ENCODE data around the gene DUSP5. TPM values are rescaled to one million over a fixed set of nuclear protein-coding genes. Genes with fewer than 3 reads are reported as not detected.

Gene DUSP5
- total RNA-seq, 1 experiment from 2014 or later, result 137 TPM

GRCh38 chr10:110479710-110480109 is 18.0 kb upstream of the DUSP5 start:
- Histone ChIP-seq H2AFZ (ENCODE audit: low read depth, low read length, poor library complexity, severe bottlenecking) (no peak overlapping the region), H3K9me2 (ENCODE audit: insufficient read depth) (no peaks in the 10 kb centered on the region), H3K36me3 (ENCODE audit: control insufficient read depth in 1 of 2, insufficient read depth in 2 of 2, low read length in 2 of 2) (no peaks in the 10 kb centered on the region), H3K27me3 (ENCODE audit: insufficient read depth, low read length) (no peaks in the 10 kb centered on the region), H3K4me3 (replicated peaks in 1 of 2; ENCODE audit: low read depth in 1 of 2, low read length in 2 of 2) (no peak overlapping the region), H3K4me1 (ENCODE audit: control insufficient read depth in 1 of 2, insufficient read depth in 2 of 2, low read length in 2 of 2) (peaks cover 10 to 19% of the 10 kb centered on the region in 2 experiments; a peak in 3 of 4 replicates), H3K9me3 (ENCODE audit: control insufficient read depth in 1 of 2, insufficient read depth in 1 of 2, low read depth in 1 of 2, low read length in 2 of 2) (no peaks in the 10 kb centered on the region), H3K27ac (ENCODE audit: low read depth, low read length) (no peak overlapping the region), H3K79me2 (ENCODE audit: insufficient read depth, low read length) (no peaks in the 10 kb centered on the region), H3K4me2 (ENCODE audit: low read length) (no peak overlapping the region), H3K9ac (ENCODE audit: low read length) (no peak overlapping the region), H4K20me1 (ENCODE audit: insufficient read depth) (no peaks in the 10 kb centered on the region)
- DNase-seq (ENCODE audit: low read depth, low spot score), result no peak
- intact Hi-C loops (cut with micrococcal nuclease), result no loop called here
- POLR2A ChIA-PET, result no interaction called here
- CTCF ChIA-PET, result no interaction called here
- TF ChIP-seq CEBPB (IDR thresholded peaks at IDR 0.05; ENCODE audit: low read depth), result no peak
- TF ChIP-seq JUND (IDR thresholded peaks at IDR 0.05), result no peak
- no peak for TF ChIP-seq CBX3 (IDR thresholded peaks at IDR 0.05; ENCODE audit: low read depth)
- TF ChIP-seq ZBTB33 (IDR thresholded peaks at IDR 0.05; ENCODE audit: extremely low read depth, insufficient replicate concordance, low read length), result no peak
- no peak for TF ChIP-seq MAX (IDR thresholded peaks at IDR 0.05)
- no peak for TF ChIP-seq RAD21 (IDR thresholded peaks at IDR 0.05; ENCODE audit: low read depth)
- no peak for TF ChIP-seq TCF7L2 (IDR thresholded peaks at IDR 0.05; ENCODE audit: borderline replicate concordance, extremely low read depth, insufficient read depth, insufficient read length)
- TF ChIP-seq SRF (IDR thresholded peaks at IDR 0.05; ENCODE audit: low read depth), result no peak
- no peak for TF ChIP-seq POLR2A (IDR thresholded peaks at IDR 0.05; ENCODE audit: borderline replicate concordance, extremely low read depth, insufficient read depth, insufficient read length)
- no peak for TF ChIP-seq FOSL1 (IDR thresholded peaks at IDR 0.05; ENCODE audit: low read depth)
- no peak for TF ChIP-seq EZH2 (IDR thresholded peaks at IDR 0.05)
- RAD21 ChIA-PET (ENCODE audit: low non-redundant PET in 1 of 2, low total read pairs in 2 of 2, uncharacterized antibody in 2 of 2, unreplicated experiment in 2 of 2), result no interaction called here
- no peak for ATAC-seq
- BruUV-seq (replicated peaks), result no TSS peak

All from HCT116 (cell line).